ENCODE measurements around the gene ZNF205.
A peak's percentile ranks its signal among the peaks of the same experiment; 100 is the strongest.
"Not testable (repeated sequence)": the region's sequence is repeated elsewhere in the genome, so short reads cannot be mapped to it uniquely, and the experiment has no call there.

ZNF205 gene

DNA sequence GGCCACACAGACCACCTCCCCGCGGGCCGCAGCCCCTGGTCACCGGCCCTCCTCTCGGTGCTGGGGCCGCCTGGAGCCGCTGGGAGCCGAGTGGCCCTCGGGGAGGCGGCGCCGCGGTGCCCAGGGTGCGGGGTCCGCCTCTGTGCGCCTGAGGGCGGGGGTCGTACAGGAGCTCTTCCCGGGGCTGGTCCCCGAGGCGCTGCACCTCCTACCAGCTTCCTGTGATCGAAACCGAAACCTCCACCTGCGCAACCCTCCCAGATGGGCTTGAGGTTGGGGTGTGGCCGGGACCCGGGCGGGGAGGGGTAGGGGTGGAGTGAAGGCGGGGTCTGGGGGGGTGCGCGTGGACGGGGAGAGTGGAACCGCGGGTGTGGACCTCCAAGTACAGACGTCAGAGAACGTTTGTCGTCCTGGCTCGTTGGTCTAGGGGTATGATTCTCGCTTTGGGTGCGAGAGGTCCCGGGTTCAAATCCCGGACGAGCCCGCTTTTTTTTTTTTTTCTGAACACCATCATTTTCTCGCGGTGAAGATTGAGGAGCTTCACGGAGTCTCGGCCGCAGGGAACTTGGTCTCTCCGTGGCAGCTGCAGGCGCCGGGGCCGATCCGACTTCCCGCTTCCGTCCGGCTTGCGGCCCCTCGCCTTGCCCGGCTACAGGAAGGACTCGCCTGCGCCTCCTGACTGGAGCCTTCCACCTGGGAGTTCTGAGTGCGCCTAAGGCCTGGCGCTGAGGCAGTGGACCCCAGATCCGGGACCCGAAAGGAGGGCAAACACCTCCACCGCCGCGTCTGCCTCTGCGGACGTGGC lies 46.3 kb downstream of the ZNF205 start:
- DNase-seq (ENCODE audit: low read depth, low spot score), result peak; percentile 94
- H3K4me3 ChIP-seq (ENCODE audit: low read length), result peak overlapping the region; percentile 76

DNA sequence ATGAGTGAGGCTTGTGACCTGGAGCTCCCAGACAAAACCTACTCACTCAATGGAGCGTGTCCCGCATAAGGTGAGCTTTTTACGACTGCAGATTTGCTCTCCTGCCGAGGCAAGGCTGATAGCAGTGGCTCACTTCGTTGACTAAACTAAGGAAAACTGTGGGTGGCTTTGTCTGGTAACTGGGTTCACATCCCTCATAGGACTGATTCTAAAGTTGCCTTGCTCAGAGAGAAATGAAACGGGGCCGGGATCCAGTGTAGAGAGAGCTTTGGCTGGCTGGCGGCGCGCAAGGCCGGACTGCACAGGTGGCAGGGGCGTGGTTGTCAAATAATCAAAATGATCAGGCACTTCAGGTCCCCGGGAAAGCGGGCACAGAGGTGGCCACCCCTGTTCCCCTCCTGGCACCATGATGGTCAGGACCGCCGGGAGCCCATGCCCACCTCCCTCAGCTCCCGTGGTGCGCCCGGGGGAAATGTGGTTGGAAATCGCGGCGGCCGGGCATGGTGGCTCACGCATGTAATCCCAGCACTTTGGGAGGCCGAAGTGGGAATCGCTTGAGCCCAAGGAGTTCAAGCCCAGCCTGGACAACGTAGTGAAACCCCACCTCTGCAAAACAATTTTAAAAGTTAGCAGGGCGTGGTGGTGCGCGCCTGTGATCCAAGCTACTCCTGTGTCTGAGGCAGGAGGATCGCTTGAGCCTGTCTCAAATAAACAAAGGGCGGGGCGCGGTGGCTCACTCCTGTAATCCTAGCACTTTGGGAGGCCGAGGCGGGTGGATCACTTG lies 49.0 kb downstream of the ZNF205 start:
- no peak overlapping the region for H3K4me3 ChIP-seq (ENCODE audit: low read length)
- no peak for DNase-seq (ENCODE audit: low read depth, low spot score)

DNA sequence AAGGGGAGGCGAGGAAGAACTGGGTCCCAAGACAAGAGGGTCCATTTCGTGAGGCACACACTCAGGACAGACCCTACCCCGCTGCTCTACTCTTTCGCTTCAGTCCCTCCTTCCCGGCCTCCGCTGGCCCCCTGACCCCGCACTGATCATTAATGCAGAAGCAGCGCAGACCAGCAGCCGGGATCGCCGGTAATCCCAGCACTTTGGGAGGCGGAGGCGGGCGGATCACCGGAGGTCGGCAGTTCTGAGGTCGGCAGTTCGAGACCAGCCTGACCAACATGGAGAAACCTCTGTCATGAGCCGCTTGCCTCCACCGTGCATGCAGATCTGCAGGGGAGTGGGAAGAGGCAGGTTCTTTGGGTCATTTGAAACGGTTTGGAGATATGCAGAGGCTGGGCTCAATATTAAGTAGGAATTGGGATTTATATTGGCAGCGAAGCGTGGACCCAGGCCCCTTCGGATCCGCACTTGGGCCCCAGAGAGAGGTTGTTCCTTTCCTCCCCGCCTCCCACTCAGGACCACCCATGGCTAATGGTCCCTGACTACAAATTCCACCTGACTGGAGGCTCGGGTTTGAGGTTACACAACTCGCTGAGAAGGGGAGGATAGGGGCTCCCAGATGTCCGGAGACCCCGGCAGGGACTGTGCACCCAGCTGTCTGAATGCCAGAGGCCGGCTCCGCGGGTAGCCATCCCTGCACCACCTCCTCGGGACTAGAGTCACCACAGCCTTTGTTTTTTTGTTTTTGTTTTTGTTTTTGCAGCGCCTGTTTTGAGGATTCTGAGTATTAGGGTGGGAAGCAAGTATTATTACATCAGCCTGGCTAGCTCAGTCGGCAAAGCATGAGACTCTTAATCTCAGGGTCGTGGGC lies 52.0 kb downstream of the ZNF205 start:
- H3K4me3 ChIP-seq (ENCODE audit: low read length), result no peak overlapping the region

DNA sequence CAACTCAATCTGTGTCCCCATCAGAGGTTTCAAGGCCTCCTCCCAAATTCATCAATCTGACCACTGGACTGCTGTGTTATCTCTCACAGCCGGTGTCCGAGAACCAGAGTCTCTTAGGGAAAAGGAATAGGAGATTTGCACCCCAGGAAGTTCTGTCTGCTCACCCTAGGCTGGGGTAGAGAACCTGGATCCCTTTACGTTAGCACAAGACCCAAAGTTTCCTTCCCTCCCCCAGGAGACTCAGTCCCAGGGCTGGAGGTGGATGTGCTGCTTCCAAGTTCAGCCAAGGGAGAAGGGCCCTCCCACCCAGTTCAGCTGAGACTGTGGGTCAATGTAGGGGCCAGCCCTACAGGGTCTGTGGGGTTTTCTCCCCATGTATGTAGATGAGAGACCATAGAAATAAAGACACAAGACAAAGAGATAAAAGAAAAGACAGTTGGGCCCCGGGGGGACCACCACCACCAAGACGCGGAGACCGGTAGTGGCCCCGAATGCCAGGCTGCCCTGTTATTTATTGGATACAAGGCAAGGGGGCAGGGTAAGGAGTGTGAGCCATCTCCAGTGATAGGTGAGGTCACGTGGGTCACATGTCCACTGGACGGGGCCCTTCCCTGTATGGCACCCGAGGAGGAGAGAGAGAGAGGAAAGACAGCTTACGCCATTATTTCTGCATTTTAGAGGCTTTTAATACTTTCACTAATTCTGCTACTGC lies 52.9 kb downstream of the ZNF205 start:
- H3K4me3 ChIP-seq (ENCODE audit: low read length), result peak overlapping the region; percentile 47
- no peak for DNase-seq (ENCODE audit: low read depth, low spot score)

More for the DNA sequence above, 52.0 kb downstream of the ZNF205 start:
- no peak for DNase-seq (ENCODE audit: low read depth, low spot score)

DNA sequence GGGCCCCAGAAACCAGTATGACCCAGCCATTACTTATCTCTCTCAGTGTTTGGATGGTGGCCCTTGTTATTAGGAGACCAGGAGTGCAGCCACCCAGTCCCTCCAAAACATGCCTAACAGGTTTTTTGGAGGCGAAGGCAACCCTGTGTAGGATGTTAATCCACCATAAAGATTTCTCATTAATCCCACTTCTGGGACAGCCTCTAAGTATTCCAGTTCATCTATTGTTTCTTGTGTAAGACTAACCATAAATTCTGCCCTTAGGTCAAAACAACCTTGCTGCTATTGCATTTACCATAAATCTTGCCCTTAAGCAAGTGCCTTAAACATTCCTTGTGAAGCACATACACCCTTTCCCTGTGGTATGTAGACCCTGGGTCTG lies 54.1 kb downstream of the ZNF205 start:
- DNase-seq (ENCODE audit: low read depth, low spot score), result no peak
- H3K4me3 ChIP-seq (ENCODE audit: low read length), result no peak overlapping the region

DNA sequence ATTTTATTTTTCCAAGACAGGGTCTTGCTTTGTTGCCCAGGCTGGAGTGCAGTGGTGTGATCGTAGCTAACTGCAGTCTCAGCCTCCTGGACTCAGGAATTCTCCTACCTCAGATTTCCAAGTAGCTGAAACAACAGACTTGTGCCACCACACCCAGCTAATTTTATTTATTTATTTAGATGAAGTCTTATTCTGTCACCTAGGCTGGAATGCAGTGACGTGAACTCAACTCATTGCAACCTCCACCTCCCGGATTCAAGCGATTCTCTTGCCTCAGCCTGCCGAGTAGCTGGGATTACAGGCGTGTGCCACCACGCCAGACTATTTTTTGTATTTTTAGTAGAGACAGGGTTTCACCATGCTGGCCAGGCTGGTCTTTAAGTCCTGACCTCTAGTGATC lies 56.3 kb downstream of the ZNF205 start:
- not testable (repeated sequence) for DNase-seq (ENCODE audit: low read depth, low spot score)

More for the DNA sequence above, 56.3 kb downstream of the ZNF205 start:
- H3K4me3 ChIP-seq (ENCODE audit: low read length), result not testable (repeated sequence)

All from Jurkat, Clone E6-1 (cell line).